Loucy (cell line): ENCODE results near the gene SEC23IP.
"Not testable (repeated sequence)": the region's sequence is repeated elsewhere in the genome, so short reads cannot be mapped to it uniquely, and the experiment has no call there.

ENCODE experiments used
- H2AFZ ChIP-seq: fragments of 200-600 bp; sonication (generic); 2 replicates; pipeline ENCODE4 v1.6.0; 2016; ENCODE audit warnings: antibody characterized with exemption, mild to moderate bottlenecking, low read length, moderate library complexity
- H3F3A ChIP-seq: fragments of 200-600 bp; 2 replicates; pipeline ENCODE4 v1.6.0; 2016; ENCODE audit warnings: antibody characterized with exemption, low read depth, mild to moderate bottlenecking
- H3K27me3 ChIP-seq: fragments of 200-600 bp; sonication (generic); 2 replicates; pipeline ENCODE4 v1.6.1; 2014; ENCODE audit warnings: low read length, mild to moderate bottlenecking; ENCODE audit not compliant: insufficient read depth, poor library complexity, severe bottlenecking
- H3K36me3 ChIP-seq: fragments of 200-600 bp; sonication (generic); 2 replicates; pipeline ENCODE4 v1.6.1; 2016; ENCODE audit warnings: low read length; ENCODE audit not compliant: insufficient read depth
- H3K4me1 ChIP-seq: fragments of 200-600 bp; sonication (generic); 2 replicates; pipeline ENCODE4 v1.5.1; 2014; ENCODE audit warnings: low read length, mild to moderate bottlenecking; ENCODE audit not compliant: insufficient read depth, poor library complexity, severe bottlenecking
- H3K4me2 ChIP-seq: fragments of 200-600 bp; sonication (generic); 2 replicates; pipeline ENCODE4 v1.6.0; 2014; ENCODE audit warnings: antibody characterized with exemption, low read length, low read depth, mild to moderate bottlenecking; ENCODE audit not compliant: poor library complexity, severe bottlenecking
- H3K4me3 ChIP-seq: fragments of 200-600 bp; sonication (generic); 2 replicates; pipeline ENCODE4 v1.5.1; 2014; ENCODE audit warnings: low read length, mild to moderate bottlenecking, mixed read lengths; ENCODE audit not compliant: poor library complexity, severe bottlenecking
- H3K79me2 ChIP-seq: fragments of 200-600 bp; sonication (generic); 2 replicates; pipeline ENCODE4 v1.6.1; 2014; ENCODE audit warnings: low read length; ENCODE audit not compliant: insufficient read depth
- H3K9ac ChIP-seq: fragments of 200-600 bp; sonication (generic); 2 replicates; pipeline ENCODE4 v1.6.0; 2014; ENCODE audit warnings: mild to moderate bottlenecking, low read depth, low read length, moderate library complexity; ENCODE audit not compliant: poor library complexity, severe bottlenecking
- H3K9me2 ChIP-seq: fragments of 200-600 bp; sonication (generic); replicated peaks from 2 replicates; pipeline ENCODE4 v1.6.1; 2016; ENCODE audit warnings: low read depth, low read length, mixed read lengths
- H3K9me3 ChIP-seq: fragments of 200-600 bp; sonication (generic); 2 replicates; pipeline ENCODE4 v1.6.1; 2014; ENCODE audit warnings: mild to moderate bottlenecking, antibody characterized with exemption, low read length, low read depth; ENCODE audit not compliant: insufficient read depth
- H4K20me1 ChIP-seq: fragments of 200-600 bp; sonication (generic); 2 replicates; pipeline ENCODE4 v1.6.0; 2014; ENCODE audit warnings: antibody characterized with exemption, low read length, mild to moderate bottlenecking; ENCODE audit not compliant: insufficient read depth, poor library complexity, severe bottlenecking
- EZH2phosphoT487 ChIP-seq: fragments of 200-600 bp; IDR thresholded peaks from 2 replicates; pipeline ENCODE4 v1.6.1; 2018; ENCODE audit warnings: antibody characterized with exemption, mild to moderate bottlenecking, moderate library complexity, borderline replicate concordance
- TF ChIP-seq, protein P1 (sequence below): fragments of 200-600 bp; sonication (generic); conservative IDR thresholded peaks from 2 replicates; pipeline ENCODE4 v1.5.1; 2014; ENCODE audit warnings: mild to moderate bottlenecking, antibody characterized with exemption, low read length

Gene SEC23IP

DNA sequence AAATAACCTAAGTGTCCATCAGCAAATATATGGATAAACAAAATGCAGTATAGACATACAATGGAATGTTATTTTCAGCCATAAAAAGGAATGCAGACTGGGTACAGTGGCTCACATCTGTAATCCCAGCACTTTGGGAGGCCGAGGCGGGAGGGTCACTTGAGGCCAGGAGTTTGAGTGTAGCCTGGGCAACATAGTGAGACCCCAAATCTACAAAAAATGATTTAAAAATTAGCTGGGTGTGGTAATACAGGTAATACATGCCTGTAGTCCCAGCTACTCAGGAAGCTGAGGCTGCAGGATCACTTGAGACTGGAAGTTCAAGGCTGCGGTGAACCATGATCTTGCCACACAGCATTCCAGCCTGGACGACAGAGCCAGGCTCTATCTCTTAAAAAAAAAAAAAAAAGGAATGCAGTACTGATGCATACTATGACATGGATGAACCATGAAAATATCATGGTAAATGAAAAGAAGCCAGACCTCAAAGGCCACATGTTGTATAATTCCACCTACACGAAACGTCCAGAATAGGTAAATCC, 26.8 kb upstream of the SEC23IP start:
- Histone ChIP-seq H3K4me1 (peaks cover 27% of the 10 kb centered on the region), H3K4me3 (no peak overlapping the region)

DNA sequence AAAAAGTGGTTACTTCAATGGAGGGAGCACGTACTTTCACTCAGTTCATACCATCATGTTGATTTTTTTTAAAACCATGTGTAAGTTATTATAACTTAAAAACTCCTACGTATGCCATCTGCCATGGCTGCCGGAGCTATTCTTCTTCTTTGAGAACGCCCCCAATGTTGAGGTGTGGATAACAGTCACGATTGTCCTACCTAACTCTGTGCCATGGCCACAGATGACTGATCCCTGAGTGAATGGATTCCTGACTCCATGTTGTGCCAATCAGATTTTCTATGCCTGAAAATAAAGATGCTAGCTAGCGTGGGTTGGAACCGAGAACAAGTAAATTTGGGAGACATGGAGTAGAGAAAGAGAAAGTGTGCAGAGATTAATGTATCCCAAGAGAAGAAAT, 25.2 kb upstream of the SEC23IP start:
- Histone ChIP-seq H3K9ac (no peak overlapping the region), H3K4me1 (peaks cover 28% of the 10 kb centered on the region), H3K79me2 (peaks cover 100% of the 10 kb centered on the region), H3F3A (no peaks in the 10 kb centered on the region), H3K4me2 (peak overlapping the region; percentile 91), H2AFZ (no peak overlapping the region), H3K27me3 (no peaks in the 10 kb centered on the region), H3K4me3 (peak overlapping the region; percentile 58), H3K9me3 (peaks cover 5% of the 10 kb centered on the region; the same call in 1 of the 2 replicates), H4K20me1 (peaks cover 74% of the 10 kb centered on the region), H3K36me3 (no peaks in the 10 kb centered on the region; the same call in 1 of the 2 replicates), H3K9me2 (no peaks in the 10 kb centered on the region)
- TF ChIP-seq, protein P1, sequence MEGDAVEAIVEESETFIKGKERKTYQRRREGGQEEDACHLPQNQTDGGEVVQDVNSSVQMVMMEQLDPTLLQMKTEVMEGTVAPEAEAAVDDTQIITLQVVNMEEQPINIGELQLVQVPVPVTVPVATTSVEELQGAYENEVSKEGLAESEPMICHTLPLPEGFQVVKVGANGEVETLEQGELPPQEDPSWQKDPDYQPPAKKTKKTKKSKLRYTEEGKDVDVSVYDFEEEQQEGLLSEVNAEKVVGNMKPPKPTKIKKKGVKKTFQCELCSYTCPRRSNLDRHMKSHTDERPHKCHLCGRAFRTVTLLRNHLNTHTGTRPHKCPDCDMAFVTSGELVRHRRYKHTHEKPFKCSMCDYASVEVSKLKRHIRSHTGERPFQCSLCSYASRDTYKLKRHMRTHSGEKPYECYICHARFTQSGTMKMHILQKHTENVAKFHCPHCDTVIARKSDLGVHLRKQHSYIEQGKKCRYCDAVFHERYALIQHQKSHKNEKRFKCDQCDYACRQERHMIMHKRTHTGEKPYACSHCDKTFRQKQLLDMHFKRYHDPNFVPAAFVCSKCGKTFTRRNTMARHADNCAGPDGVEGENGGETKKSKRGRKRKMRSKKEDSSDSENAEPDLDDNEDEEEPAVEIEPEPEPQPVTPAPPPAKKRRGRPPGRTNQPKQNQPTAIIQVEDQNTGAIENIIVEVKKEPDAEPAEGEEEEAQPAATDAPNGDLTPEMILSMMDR: no peak
- no peak for TF ChIP-seq EZH2phosphoT487

More for the DNA sequence above, 26.8 kb upstream of the SEC23IP start:
- Histone ChIP-seq H2AFZ (no peak overlapping the region), H3K4me2 (no peak overlapping the region), H4K20me1 (peaks cover 75% of the 10 kb centered on the region), H3K27me3 (no peaks in the 10 kb centered on the region), H3K79me2 (peaks cover 100% of the 10 kb centered on the region), H3F3A (no peaks in the 10 kb centered on the region; the same call in 1 of the 2 replicates), H3K9ac (no peak overlapping the region), H3K36me3 (no peaks in the 10 kb centered on the region; the same call in 1 of the 2 replicates), H3K9me3 (peaks cover 5% of the 10 kb centered on the region; the same call in 1 of the 2 replicates), H3K9me2 (no peaks in the 10 kb centered on the region)
- TF ChIP-seq, protein P1: no peak

DNA sequence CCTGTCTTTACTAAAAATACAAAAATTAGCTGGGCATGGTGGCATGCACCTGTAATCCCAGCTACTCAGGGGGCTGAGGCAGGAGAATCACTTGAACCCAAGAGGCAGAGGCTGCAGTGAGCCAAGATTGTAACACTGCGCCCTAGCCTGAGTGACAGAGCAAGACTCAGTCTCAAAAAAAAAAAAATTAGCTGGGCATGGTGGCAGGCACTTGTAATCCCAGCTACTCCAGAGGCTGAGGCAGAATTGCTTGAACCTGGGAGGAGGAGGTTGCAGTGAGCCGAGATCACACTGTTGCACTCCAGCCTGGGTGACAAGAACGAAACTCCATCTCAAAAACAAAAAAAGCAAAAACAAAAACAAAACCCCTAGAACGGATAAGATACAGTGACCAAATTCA, 23.1 kb upstream of the SEC23IP start:
- H3K9ac ChIP-seq: peak overlapping the region; percentile 86
- peaks cover 63% of the 10 kb centered on the region for H4K20me1 ChIP-seq
- not testable (repeated sequence) for H3K9me3 ChIP-seq, H3K36me3 ChIP-seq, H3F3A ChIP-seq, H2AFZ ChIP-seq, H3K9me2 ChIP-seq, H3K27me3 ChIP-seq
- peaks cover 40% of the 10 kb centered on the region for H3K4me1 ChIP-seq
- peaks cover 87% of the 10 kb centered on the region for H3K79me2 ChIP-seq
- H3K4me3 ChIP-seq: peak overlapping the region; percentile 97
- H3K4me2 ChIP-seq: peak overlapping the region; percentile 91
